Esophagus (tissue), 2 donors: ENCODE measurements around the gene ATP10A. TPM values are rescaled to one million over a fixed set of nuclear protein-coding genes. Genes with fewer than 3 reads are reported as not detected.
A peak's percentile ranks its signal among the peaks of the same experiment; 100 is the strongest.

Experiments
- H3K27ac ChIP-seq, 2 donors: one replicate each; pipeline ENCODE4 v1.5.1; 2013; ENCODE audit warnings: low read depth in 2 of 2, mild to moderate bottlenecking in 2 of 2, inconsistent platforms in 1 of 2, low read length in 1 of 2, moderate library complexity in 1 of 2
- H3K27me3 ChIP-seq, 2 donors: one replicate each; pipeline ENCODE4 v1.6.1; 2013; ENCODE audit warnings: low read length in 2 of 2, control low read depth in 1 of 2, mild to moderate bottlenecking in 1 of 2; ENCODE audit not compliant: insufficient read depth in 2 of 2, control insufficient read depth in 1 of 2
- H3K36me3 ChIP-seq, 2 donors: one replicate each; pipeline ENCODE4 v1.6.1; 2013; ENCODE audit warnings: low read length in 1 of 2; ENCODE audit not compliant: control insufficient read depth in 2 of 2, insufficient read depth in 2 of 2
- H3K4me1 ChIP-seq, 2 donors: one replicate each; pipeline ENCODE4 v1.6.1; 2013; ENCODE audit warnings: low read length in 1 of 2; ENCODE audit not compliant: control insufficient read depth in 2 of 2, insufficient read depth in 2 of 2
- H3K4me3 ChIP-seq, 2 donors: one replicate each; pipeline ENCODE4 v1.5.1; 2013; ENCODE audit warnings: low read length in 2 of 2, mild to moderate bottlenecking in 2 of 2, low read depth in 1 of 2, moderate library complexity in 1 of 2
- H3K9me3 ChIP-seq, 2 donors: one replicate each; pipeline ENCODE4 v1.6.1; 2013; ENCODE audit warnings: mild to moderate bottlenecking in 2 of 2, low read depth in 1 of 2, low read length in 1 of 2, moderate library complexity in 1 of 2; ENCODE audit not compliant: control insufficient read depth in 2 of 2, insufficient read depth in 1 of 2
- WGBS, 2 donors: extraction: QIAGEN DNeasy Blood & Tissue Kit; methylation state at CpG; one replicate each; pipeline ENCODE4 v1.1.7; 2013; 5-methylcytosine and 5-hydroxymethylcytosine counted together
- polyA plus RNA-seq, 2 donors: library from polyadenylated mRNA; stranded (reverse); fragments of 200-250 nt; gene quantifications; one replicate each; pipeline ENCODE4 v1.2.3, GENCODE V29; 2013
- donor health status: healthy with polysubstance abuse.
- donor health status: Bipolar disorder and iron deficiency.

ATP10A gene
- polyA plus RNA-seq, 2 donors, result 0.79 to 0.86 TPM

DNA sequence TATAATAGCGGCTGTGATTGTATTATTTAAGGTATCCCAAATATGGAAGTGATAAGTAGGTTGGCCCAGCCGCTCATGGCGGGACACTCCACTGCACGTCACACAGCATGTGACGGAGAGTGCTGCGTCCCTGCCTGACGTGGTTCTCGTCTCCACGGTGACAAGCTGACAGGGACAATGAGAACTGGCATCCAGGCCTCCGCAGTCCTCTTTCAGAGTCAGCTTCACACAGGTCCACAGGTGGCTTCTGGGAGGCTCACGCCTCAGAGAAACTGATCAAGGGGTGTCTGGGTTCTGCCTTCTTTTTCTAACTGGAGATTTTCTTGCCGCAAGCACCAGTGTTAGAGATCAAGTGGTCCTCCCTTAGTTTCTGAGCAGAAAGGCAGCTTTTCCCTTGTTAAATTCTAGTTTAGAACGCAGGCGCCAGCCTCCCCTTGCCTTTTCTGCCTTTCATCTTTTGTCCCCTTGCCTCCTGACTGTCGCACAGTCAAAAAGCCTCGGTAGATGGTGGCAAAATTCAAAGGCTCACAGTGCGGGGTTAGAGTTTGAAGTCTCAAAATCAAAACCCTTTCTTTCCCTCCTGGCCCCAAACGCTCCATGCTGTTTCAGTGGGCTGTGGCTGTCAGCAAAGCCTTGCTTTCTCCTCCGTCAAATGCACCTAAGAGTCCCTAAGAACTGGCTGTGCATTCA lies 120.9 kb downstream of the ATP10A start:
- H3K4me1 ChIP-seq, result peaks cover 0 to 4% of the 10 kb centered on the region in 2 donors
- 82 to 83% methylated on average over 19 of the region's 19 CpGs for WGBS, 2 donors
- H3K27ac ChIP-seq, result no peak overlapping the region
- H3K4me3 ChIP-seq, result no peak overlapping the region
- no peaks in the 10 kb centered on the region for H3K9me3 ChIP-seq
- no peaks in the 10 kb centered on the region for H3K27me3 ChIP-seq
- no peaks in the 10 kb centered on the region for H3K36me3 ChIP-seq

GRCh38 chr15:25741256-25741580 lies 121.9 kb downstream of the ATP10A start:
- WGBS, 2 donors, result 77 to 85% methylated on average over 5 of the region's 5 CpGs
- Histone ChIP-seq H3K27me3 (no peaks in the 10 kb centered on the region), H3K36me3 (no peaks in the 10 kb centered on the region), H3K4me1 (peaks cover 0 to 4% of the 10 kb centered on the region in 2 donors), H3K27ac (no peak overlapping the region), H3K4me3 (no peak overlapping the region), H3K9me3 (no peaks in the 10 kb centered on the region)

GRCh38 chr15:25740383-25741255 lies 122.5 kb downstream of the ATP10A start:
- Histone ChIP-seq H3K36me3 (no peaks in the 10 kb centered on the region), H3K27ac (no peak overlapping the region), H3K9me3 (no peaks in the 10 kb centered on the region), H3K4me1 (peaks cover 0 to 4% of the 10 kb centered on the region in 2 donors), H3K4me3 (no peak overlapping the region), H3K27me3 (no peaks in the 10 kb centered on the region)
- WGBS, 2 donors, result 83% methylated on average over 18 of the region's 18 CpGs

DNA sequence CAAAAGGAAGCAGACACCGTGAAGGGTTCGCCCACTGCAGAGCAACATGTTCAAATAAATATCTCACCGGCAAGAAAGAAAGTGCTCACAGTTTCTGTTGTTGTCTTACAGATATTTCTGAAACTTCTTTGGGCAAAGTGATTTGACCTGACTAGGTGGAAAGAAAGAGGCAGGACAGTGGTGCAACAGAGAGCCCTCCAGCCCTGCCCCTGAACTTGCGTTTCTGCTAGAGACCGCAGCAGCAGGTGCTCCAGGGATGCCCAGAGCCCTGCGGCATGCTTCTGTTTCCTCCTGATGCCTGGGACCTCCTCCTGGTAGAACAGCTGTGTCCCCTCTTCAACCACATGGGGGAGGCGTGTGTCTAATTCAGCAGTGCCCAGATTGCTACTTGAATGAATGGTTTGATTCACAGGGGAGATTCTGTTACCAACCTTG lies 123.4 kb downstream of the ATP10A start:
- Histone ChIP-seq H3K4me3 (no peak overlapping the region), H3K4me1 (peaks cover 0 to 4% of the 10 kb centered on the region in 2 donors), H3K27me3 (no peaks in the 10 kb centered on the region), H3K36me3 (no peaks in the 10 kb centered on the region), H3K27ac (no peak overlapping the region), H3K9me3 (no peaks in the 10 kb centered on the region)
- 48 to 49% methylated on average over 7 of the region's 7 CpGs for WGBS, 2 donors

- WGBS, 2 donors, result 61 to 67% methylated on average over 7 of the region's 7 CpGs
- Histone ChIP-seq H3K9me3 (no peaks in the 10 kb centered on the region), H3K27me3 (no peaks in the 10 kb centered on the region), H3K4me3 (no peak overlapping the region), H3K4me1 (peaks cover 0 to 4% of the 10 kb centered on the region in 2 donors), H3K36me3 (no peaks in the 10 kb centered on the region), H3K27ac (peak overlapping the region; percentile 12 to 26)
These were observed 124.8 kb downstream of the ATP10A start for GRCh38 chr15:25738171-25738965.

DNA sequence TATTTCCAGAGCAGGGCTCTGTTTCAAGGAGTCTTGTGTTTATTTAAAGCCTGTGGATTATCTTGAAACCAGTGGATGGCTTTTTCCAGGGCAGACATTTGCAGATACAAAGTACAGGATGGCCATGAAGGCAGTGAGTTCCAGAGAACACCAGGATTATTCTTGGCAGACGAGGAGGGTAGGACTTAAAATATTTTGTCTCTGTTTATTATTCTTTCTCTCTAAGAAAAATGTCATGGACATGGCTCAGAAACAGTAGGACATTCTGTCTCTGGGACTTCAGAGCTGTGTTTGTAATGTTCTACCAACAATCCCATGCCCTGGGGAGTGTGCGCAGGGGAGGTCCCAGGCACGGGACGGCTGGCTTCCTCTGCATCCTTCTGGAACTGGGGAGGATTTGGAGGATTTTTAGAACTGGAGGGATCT lies 125.9 kb downstream of the ATP10A start:
- no peak overlapping the region for H3K4me3 ChIP-seq
- no peaks in the 10 kb centered on the region for H3K27me3 ChIP-seq
- peak overlapping the region; percentile 24 to 27 for H3K27ac ChIP-seq
- H3K4me1 ChIP-seq, result peaks cover 0 to 4% of the 10 kb centered on the region in 2 donors
- no peaks in the 10 kb centered on the region for H3K9me3 ChIP-seq
- WGBS, 2 donors, result 31 to 46% methylated on average over 4 of the region's 4 CpGs
- no peaks in the 10 kb centered on the region for H3K36me3 ChIP-seq

- Histone ChIP-seq H3K27me3 (no peaks in the 10 kb centered on the region), H3K9me3 (no peaks in the 10 kb centered on the region), H3K4me3 (no peak overlapping the region), H3K4me1 (peaks cover 0 to 4% of the 10 kb centered on the region in 2 donors), H3K27ac (no peak overlapping the region), H3K36me3 (no peaks in the 10 kb centered on the region)
- WGBS, 2 donors, result 63 to 76% methylated on average over 3 of the region's 3 CpGs
These were observed 126.7 kb downstream of the ATP10A start for GRCh38 chr15:25736461-25736860.

DNA sequence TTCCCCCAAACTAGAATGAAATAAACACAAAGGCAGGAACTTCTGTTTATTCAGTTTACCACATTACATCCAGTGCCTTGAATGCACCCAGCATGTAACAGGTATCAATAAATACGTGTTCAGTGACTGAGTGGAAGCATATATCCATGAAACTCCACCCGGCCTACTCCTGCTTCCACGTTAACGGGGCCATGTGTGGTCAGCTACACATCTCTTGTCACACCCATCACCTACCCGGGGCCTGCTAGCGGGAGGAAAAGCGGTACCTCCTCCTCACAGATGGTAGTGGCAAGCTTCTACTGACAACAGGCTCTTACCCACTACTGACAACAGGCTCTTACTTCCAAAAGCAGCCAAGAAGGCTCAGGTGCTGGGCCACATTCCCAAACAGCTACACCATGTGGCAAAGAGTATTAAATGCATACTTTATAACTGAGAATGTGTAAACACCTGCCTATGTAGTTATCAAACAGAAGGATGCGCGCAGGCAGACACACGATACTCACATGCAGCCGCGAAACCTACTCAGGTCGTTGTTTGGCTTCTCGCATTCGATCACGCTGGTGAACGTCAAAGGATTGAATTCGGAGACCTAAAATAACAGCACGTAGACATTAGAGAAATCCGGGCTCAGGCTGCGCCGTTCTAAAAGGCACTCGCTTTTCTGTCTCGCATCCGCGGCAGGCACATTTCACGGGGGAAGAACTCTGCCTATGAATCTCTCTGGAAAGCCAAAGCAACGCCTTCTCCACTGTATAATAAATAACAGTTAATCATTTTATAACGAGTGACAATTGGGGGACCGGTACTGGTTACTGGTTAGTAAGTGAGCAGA lies 127.4 kb downstream of the ATP10A start:
- 87 to 88% methylated on average over 30 of the region's 30 CpGs for WGBS, 2 donors
- H3K27me3 ChIP-seq, result no peaks in the 10 kb centered on the region
- no peak overlapping the region for H3K4me3 ChIP-seq
- no peaks in the 10 kb centered on the region for H3K36me3 ChIP-seq
- no peaks in the 10 kb centered on the region for H3K9me3 ChIP-seq
- H3K4me1 ChIP-seq, result peaks cover 0 to 4% of the 10 kb centered on the region in 2 donors
- H3K27ac ChIP-seq, result no peak overlapping the region
